Tibial nerve (tissue), 4 donors: Measurements from ENCODE around the gene SPATA32. TPM values are rescaled to one million over a fixed set of nuclear protein-coding genes. Genes with fewer than 3 reads are reported as not detected.

Experiments used
- DNase-seq, 2 donors: peaks; one replicate each; pipeline ENCODE4 v3.0.0-alpha.2; 2019; ENCODE audit warnings: low spot score in 2 of 2
- H3K27ac ChIP-seq, 4 donors: fragments of 200-600 bp; sonication (generic) in 3 of 4; one replicate each; pipeline ENCODE4 v1.5.1; 2017 to 2019; ENCODE audit warnings: mild to moderate bottlenecking in 1 of 4
- H3K27me3 ChIP-seq, 2 donors: fragments of 200-600 bp; sonication (generic) in 1 of 2; one replicate each; pipeline versions ENCODE4 v1.5.1 to v1.6.0; 2017 to 2019
- H3K36me3 ChIP-seq, 3 donors: fragments of 200-600 bp; sonication (generic); one replicate each; pipeline ENCODE4 v1.5.1; 2018 to 2019
- H3K4me1 ChIP-seq, 4 donors: fragments of 200-600 bp; sonication (generic) in 3 of 4; one replicate each; pipeline ENCODE4 v1.5.1; 2017 to 2019
- H3K4me3 ChIP-seq, 4 donors: fragments of 200-600 bp; sonication (generic) in 3 of 4; one replicate each; pipeline ENCODE4 v1.5.1; 2017 to 2019; ENCODE audit warnings: mild to moderate bottlenecking in 1 of 4, moderate library complexity in 1 of 4
- H3K9me3 ChIP-seq, 4 donors: fragments of 200-600 bp; sonication (generic) in 3 of 4; one replicate each; pipeline ENCODE4 v1.5.1; 2017 to 2019
- EP300 ChIP-seq, 2 donors: sonication (generic); formaldehyde crosslinking; IDR thresholded peaks; one replicate each; pipeline ENCODE4 v1.6.1; 2017; ENCODE audit warnings: antibody characterized with exemption in 2 of 2, mild to moderate bottlenecking in 1 of 2
- POLR2A ChIP-seq, 2 donors: fragments of 450-650 bp; IDR thresholded peaks; one replicate each; pipeline ENCODE4 v1.6.1; 2017; ENCODE audit warnings: antibody characterized with exemption in 2 of 2, mild to moderate bottlenecking in 2 of 2, moderate library complexity in 2 of 2
- WGBS, 2 donors: methylation state at CpG; one replicate each; pipeline ENCODE4 v1.1.5; 2018; 5-methylcytosine and 5-hydroxymethylcytosine counted together
- total RNA-seq, 4 donors: library from RNA; depleted of rRNA; stranded (reverse); fragments of >200 nt; gene quantifications; one replicate each; pipeline ENCODE4 v1.1.0, GENCODE V29; 2016
- TF ChIP-seq, protein P1 (sequence below), 5 experiments: fragments of 200-600 bp in 3 of 5; fragments of 450-650 bp in 2 of 5; sonication (generic) in 3 of 5; IDR thresholded peaks; one replicate each; pipeline ENCODE4 v1.5.1; 2016 to 2019; ENCODE audit warnings: antibody characterized with exemption in 5 of 5, mild to moderate bottlenecking in 3 of 5, moderate library complexity in 2 of 5

SPATA32 gene
- total RNA-seq, 4 donors from 2014 or later: not detected

DNA sequence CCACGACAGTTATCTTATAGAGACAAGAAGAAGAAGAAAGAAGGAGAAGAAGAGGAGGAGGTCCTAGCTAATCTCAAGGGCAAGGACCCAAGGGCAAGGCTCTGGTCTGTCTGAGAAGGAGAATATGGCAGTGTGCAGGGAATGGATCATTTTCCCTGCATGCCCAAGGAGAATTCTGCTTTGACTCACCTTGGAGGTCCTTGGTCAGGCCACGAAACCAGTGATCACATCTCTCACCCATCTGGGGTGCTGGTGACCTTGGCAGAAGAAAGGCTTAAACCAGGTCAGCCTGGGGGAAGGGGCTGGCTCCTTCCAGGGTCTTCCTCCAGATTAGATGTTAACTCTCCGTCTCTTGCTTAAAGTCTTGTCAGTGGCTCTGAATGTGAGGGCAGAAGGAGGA, 41.8 kb downstream of the SPATA32 start:
- WGBS, 2 donors: 88 to 89% methylated on average over 3 of the region's 3 CpGs
- Histone ChIP-seq H3K9me3 (no peaks in the 10 kb centered on the region), H3K27ac (no peak overlapping the region), H3K4me3 (no peak overlapping the region), H3K36me3 (no peaks in the 10 kb centered on the region), H3K27me3 (peaks cover 0 to 9% of the 10 kb centered on the region in 2 donors), H3K4me1 (peaks cover 0 to 37% (median 5%) of the 10 kb centered on the region in 4 donors)
- DNase-seq: no peak
- TF ChIP-seq POLR2A (IDR thresholded peaks at IDR 0.05): no peak
- TF ChIP-seq EP300 (IDR thresholded peaks at IDR 0.05): no peak
- TF ChIP-seq, protein P1, sequence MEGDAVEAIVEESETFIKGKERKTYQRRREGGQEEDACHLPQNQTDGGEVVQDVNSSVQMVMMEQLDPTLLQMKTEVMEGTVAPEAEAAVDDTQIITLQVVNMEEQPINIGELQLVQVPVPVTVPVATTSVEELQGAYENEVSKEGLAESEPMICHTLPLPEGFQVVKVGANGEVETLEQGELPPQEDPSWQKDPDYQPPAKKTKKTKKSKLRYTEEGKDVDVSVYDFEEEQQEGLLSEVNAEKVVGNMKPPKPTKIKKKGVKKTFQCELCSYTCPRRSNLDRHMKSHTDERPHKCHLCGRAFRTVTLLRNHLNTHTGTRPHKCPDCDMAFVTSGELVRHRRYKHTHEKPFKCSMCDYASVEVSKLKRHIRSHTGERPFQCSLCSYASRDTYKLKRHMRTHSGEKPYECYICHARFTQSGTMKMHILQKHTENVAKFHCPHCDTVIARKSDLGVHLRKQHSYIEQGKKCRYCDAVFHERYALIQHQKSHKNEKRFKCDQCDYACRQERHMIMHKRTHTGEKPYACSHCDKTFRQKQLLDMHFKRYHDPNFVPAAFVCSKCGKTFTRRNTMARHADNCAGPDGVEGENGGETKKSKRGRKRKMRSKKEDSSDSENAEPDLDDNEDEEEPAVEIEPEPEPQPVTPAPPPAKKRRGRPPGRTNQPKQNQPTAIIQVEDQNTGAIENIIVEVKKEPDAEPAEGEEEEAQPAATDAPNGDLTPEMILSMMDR (IDR thresholded peaks at IDR 0.05): no peak

DNA sequence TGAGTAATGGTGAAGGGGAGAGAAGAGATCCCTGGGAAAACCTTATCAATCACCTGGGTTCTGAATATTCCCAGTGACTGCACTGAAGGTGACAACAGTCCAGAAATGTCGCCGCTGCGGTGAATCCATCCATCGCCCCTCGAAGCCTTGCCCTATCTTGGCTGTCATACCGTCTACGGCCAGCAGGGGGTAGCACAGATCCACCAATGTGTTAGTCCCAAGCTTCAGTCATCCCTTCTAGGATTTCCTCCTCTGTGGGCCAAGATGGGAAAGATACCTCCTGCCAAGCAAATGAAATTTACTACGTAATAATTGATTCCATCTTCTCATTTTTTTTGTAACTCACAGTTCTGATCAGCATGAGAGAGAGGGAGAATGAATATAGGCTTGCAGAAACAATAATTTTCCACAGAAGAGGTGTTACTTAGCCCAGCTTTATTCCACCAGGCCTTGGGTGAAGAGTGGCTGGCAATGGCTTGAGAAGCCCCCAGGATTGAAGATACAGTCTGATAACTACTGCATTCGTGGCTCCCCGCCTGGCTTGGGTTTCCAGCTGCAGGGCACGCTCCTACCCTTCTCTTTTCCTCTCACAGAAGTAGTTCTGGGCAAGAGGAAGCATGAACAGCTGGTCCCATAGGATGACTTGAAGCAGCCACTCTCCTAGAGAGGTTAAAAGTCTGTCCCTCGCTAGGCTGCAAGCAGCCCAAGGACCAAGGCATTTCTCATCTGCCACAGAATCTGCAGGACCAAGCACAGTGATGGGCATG, 42.8 kb downstream of the SPATA32 start:
- Histone ChIP-seq H3K4me3 (no peak overlapping the region), H3K4me1 (peaks cover 0 to 33% (median 4%) of the 10 kb centered on the region in 4 donors), H3K9me3 (no peaks in the 10 kb centered on the region), H3K27ac (no peak overlapping the region), H3K36me3 (no peaks in the 10 kb centered on the region), H3K27me3 (peaks cover 0 to 9% of the 10 kb centered on the region in 2 donors)
- TF ChIP-seq POLR2A (IDR thresholded peaks at IDR 0.05): no peak
- TF ChIP-seq, protein P1 (IDR thresholded peaks at IDR 0.05): peak; percentile 82 to 98 (median 97)
- peak in 1 of 2 donors; percentile 56 for TF ChIP-seq EP300 (IDR thresholded peaks at IDR 0.05)
- DNase-seq: peak; percentile 91 to 99
- 15 to 18% methylated on average over 12 of the region's 12 CpGs for WGBS, 2 donors

Other genes starting within 250 kb of the SPATA32 start
- 10 to 100 TPM; 47.7 to 53.2 (median 49.5) TPM for gene DCAKD, start 210.5 kb downstream of the SPATA32 start, total RNA-seq
- 10 to 100 TPM; 63.2 to 97.9 (median 80.1) TPM for gene NMT1, start 200.8 kb downstream of the SPATA32 start, total RNA-seq
- gene PLCD3, start 129.6 kb downstream of the SPATA32 start, total RNA-seq: 100 to 1,000 TPM in 1 of 4 donors, 10 to 100 TPM in 3; 45.7 to 103 (median 69.3) TPM
- gene ACBD4, start 126.4 kb downstream of the SPATA32 start, total RNA-seq: 10 to 100 TPM; 25.9 to 41.9 (median 28.2) TPM
- 10 to 100 TPM; 22.2 to 35.2 (median 29.7) TPM for gene HEXIM1, start 113.6 kb downstream of the SPATA32 start, total RNA-seq
- gene HEXIM2, start 100.2 kb downstream of the SPATA32 start, total RNA-seq: 10 to 100 TPM in 2 of 4 donors, 1 to 10 TPM in 2; 6.6 to 17.5 (median 11.7) TPM
- 10 to 100 TPM; 19.2 to 42.9 (median 24.6) TPM for gene FMNL1, start 40.2 kb downstream of the SPATA32 start, total RNA-seq
- gene MAP3K14, start 54.9 kb upstream of the SPATA32 start, total RNA-seq: 10 to 100 TPM in 3 of 4 donors, 1 to 10 TPM in 1; 9.6 to 15.6 (median 13.3) TPM
- gene ARHGAP27, start 170.8 kb upstream of the SPATA32 start, total RNA-seq: 10 to 100 TPM; 18.4 to 36.3 (median 22.5) TPM
- gene PLEKHM1, start 228.6 kb upstream of the SPATA32 start, total RNA-seq: 10 to 100 TPM; 36.7 to 75.7 (median 67.3) TPM